Tibial nerve (tissue), 4 donors: ENCODE measurements around the gene PLCL2.

Experiments
- EP300 ChIP-seq, 2 donors: sonication (generic); formaldehyde crosslinking; IDR thresholded peaks; one replicate each; pipeline ENCODE4 v1.6.1; 2017; ENCODE audit warnings: antibody characterized with exemption in 2 of 2, mild to moderate bottlenecking in 1 of 2
- POLR2A ChIP-seq, 2 donors: fragments of 450-650 bp; IDR thresholded peaks; one replicate each; pipeline ENCODE4 v1.6.1; 2017; ENCODE audit warnings: antibody characterized with exemption in 2 of 2, mild to moderate bottlenecking in 2 of 2, moderate library complexity in 2 of 2
- TF ChIP-seq, protein P1 (sequence below), 5 experiments: fragments of 200-600 bp in 3 of 5; fragments of 450-650 bp in 2 of 5; sonication (generic) in 3 of 5; IDR thresholded peaks; one replicate each; pipeline ENCODE4 v1.5.1; 2016 to 2019; ENCODE audit warnings: antibody characterized with exemption in 5 of 5, mild to moderate bottlenecking in 3 of 5, moderate library complexity in 2 of 5

DNA sequence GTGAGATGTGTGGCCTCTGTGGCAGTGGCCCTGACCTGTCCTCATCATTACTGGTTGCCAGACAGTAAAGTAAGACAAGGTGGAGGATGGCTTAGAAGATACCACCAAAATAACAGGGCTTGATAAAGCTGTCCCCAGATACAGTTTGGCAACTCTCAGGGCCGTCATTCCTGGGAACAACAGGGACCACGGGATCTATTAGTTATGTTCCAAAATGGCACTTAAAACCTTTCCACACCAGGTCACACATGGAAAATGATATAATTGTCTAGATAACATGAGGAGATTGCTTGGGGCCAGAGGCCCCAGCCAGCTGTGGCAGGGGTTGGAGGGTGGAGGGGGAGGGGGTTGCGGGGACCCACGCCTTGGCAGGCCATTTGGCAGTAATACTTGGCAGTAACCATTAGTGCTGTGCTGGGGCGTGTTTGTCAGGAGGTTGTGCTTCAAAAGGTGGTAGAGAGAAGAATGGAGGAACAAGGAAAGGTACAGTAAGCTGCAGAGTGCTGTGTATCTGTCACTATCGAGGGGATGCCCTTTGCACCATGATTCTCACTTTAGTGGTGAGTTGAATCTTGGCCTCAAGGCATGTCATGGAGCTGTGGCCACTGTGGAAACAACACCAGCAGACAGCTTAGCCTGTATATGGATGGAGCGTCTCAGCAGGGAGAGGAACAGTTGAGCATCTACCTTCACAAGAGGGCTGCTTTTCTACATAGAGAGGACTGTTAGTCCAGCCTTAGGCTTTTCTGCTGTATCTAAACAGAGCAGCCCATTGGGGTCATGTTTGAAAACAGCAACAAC lies 14.0 kb downstream of the PLCL2 start:
- TF ChIP-seq, protein P1, sequence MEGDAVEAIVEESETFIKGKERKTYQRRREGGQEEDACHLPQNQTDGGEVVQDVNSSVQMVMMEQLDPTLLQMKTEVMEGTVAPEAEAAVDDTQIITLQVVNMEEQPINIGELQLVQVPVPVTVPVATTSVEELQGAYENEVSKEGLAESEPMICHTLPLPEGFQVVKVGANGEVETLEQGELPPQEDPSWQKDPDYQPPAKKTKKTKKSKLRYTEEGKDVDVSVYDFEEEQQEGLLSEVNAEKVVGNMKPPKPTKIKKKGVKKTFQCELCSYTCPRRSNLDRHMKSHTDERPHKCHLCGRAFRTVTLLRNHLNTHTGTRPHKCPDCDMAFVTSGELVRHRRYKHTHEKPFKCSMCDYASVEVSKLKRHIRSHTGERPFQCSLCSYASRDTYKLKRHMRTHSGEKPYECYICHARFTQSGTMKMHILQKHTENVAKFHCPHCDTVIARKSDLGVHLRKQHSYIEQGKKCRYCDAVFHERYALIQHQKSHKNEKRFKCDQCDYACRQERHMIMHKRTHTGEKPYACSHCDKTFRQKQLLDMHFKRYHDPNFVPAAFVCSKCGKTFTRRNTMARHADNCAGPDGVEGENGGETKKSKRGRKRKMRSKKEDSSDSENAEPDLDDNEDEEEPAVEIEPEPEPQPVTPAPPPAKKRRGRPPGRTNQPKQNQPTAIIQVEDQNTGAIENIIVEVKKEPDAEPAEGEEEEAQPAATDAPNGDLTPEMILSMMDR (IDR thresholded peaks at IDR 0.05): no peak
- TF ChIP-seq POLR2A (IDR thresholded peaks at IDR 0.05) (no peak), EP300 (IDR thresholded peaks at IDR 0.05) (no peak)
